HuH-7 (cell line): ENCODE measurements around the gene CCT4.
A peak's percentile ranks its signal among the peaks of the same experiment; 100 is the strongest.
"Not testable (repeated sequence)": the region's sequence is repeated elsewhere in the genome, so short reads cannot be mapped to it uniquely, and the experiment has no call there.

Experiments used
- DNase-seq: peaks from one replicate; pipeline ENCODE4 v3.0.0; 2011; ENCODE audit warnings: low spot score

The CCT4 gene, protein sequence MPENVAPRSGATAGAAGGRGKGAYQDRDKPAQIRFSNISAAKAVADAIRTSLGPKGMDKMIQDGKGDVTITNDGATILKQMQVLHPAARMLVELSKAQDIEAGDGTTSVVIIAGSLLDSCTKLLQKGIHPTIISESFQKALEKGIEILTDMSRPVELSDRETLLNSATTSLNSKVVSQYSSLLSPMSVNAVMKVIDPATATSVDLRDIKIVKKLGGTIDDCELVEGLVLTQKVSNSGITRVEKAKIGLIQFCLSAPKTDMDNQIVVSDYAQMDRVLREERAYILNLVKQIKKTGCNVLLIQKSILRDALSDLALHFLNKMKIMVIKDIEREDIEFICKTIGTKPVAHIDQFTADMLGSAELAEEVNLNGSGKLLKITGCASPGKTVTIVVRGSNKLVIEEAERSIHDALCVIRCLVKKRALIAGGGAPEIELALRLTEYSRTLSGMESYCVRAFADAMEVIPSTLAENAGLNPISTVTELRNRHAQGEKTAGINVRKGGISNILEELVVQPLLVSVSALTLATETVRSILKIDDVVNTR

DNA sequence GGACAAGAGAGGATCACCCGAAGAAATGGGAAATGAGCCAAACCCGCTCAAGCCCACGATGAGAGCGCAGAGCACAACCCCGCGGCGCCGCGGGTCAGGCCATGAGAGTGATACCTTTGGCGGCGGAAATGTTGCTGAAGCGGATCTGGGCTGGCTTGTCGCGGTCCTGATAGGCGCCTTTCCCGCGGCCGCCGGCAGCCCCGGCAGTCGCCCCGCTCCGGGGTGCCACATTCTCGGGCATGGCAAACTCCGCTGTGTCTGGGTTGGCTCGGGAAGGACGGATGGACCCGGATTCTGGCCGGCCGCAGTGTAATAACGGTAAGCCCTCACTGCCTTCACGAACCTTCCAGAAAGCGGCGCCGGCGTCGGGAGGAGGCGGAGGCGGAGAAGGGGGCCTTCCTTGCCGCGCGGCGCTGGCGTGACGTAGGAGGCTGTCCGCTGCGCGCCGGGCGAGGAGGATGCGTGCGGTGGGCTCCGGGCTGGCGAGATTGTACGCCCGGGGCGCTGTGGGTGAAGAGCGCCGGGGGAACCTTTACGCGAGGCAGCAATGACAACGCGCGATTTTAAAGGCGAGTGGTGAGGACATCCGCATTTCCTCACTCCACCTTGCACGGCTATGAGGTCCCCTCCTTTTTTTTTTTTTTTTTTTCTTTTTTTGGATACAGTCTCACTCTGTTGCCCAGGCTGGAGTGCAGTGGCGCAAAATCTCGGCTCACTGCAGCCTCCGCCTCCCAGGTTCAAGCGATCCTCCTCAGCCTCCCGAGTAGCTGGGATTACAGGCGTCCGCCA, at the start of gene CCT4:
Gene CCT4, minus strand, starts transcription at position 390 of the 789 bp plus-strand sequence. Its CDS starts 149 bp downstream, at position 241.
- DNase-seq: peak; percentile 82

GRCh38 chr2:61937886-61938285, 49.4 kb upstream of the CCT4 start:
- DNase-seq: no peak

- DNase-seq: no peak
These were observed 48.6 kb upstream of the CCT4 start for GRCh38 chr2:61937098-61937497.

GRCh38 chr2:61928826-61929461, 40.5 kb upstream of the CCT4 start:
- DNase-seq: no peak

DNA sequence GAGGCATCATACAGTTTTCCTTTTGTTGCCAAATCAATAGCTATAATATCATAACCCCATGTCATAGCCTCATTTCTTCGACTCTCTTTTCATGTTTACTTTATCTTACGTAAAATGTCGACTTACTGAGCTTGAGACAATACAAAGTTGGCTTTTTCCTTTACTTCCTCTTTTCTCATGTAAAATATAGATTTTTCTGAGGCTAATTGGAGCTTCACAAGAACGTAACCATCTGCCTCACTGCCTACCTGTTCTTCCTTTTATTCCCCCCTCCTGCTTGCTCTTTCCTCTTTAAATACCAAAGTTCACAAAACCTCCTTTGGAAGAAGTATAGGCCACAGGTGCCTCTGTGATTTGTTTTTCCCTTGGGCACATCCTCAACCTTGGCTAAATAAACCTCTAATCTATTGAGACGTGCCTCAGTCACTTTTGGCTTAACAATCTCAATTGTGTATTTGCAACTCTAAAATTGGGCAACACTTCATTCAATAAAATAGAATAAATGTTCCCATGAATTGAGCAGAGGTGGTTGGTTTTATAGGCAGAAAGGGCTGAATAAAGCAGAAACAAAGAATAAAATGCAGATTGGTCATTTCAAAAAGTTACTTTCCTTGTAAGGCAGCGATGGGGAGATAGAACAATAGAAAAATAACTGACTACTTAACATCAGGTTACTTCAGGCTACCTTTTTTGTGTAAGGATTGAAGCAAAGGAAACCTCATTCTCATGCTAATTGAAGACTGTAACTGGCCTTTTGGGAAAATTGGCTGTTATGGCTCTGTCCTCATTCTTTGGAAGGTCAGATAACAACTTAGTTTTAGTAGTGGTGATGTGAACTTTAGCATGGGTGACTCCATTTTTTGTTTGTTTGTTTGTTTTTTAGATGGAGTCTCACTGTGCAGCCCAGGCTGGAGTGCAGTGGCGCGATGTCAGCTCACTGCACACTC, 38.3 kb upstream of the CCT4 start:
- no peak for DNase-seq

GRCh38 chr2:61924895-61925663, 36.6 kb upstream of the CCT4 start:
- DNase-seq: no peak

DNA sequence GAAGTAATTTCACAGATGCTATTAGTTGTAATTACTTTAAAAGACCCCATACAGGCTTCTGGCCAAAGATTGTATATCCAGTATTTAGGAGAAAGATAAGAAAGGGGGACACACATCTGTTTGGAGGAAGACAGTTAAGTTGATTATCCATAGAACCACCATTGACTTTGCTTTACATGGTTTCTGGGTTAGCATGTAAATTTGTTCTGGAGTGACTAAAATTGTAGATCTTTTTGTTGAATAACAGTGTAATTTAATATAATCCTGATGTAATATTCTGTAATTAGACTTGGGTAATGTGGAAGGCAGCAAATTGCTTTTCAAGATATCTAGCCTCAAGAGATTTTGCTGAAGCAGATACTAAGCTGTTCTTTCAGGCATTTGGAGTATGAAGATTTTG, 34.3 kb upstream of the CCT4 start:
- DNase-seq: no peak

DNA sequence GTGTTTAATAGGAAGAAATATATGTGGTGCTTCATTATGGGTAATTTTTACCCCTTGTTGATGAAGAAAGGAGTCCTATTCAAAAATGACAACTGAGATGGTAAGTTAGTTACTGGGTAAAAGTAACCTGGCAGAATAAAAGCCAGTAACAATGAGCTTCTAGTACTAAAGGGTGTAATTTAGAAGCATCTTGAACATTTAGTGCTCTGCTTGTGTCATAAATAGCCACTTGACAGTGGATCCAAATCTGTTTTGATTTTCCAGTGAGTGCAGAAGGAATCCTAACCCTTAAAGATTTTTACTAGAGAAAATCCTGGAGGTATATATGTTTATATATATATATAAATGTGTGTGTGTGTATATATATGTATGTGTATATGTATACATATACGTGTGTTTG, 32.1 kb upstream of the CCT4 start:
- DNase-seq: no peak

DNA sequence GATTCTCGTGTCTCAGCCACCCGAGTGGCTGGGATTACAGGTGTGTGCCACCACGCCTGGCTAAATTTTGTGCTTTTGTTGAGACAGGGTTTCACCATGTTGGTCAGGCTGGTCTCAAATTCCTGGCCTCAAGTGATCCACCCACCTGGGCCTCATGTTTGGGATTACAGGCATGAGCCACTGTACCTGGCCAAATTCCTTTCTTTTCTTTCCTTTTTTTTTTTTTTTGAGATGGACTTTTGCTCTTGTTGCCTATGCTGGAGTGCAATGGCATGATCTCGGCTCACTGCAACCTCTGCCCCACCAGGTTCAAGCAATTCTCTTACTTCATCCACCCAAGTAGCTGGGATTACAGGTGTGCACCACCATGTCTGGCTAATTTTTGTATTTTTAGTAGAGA, 26.3 kb upstream of the CCT4 start:
- DNase-seq: not testable (repeated sequence)

DNA sequence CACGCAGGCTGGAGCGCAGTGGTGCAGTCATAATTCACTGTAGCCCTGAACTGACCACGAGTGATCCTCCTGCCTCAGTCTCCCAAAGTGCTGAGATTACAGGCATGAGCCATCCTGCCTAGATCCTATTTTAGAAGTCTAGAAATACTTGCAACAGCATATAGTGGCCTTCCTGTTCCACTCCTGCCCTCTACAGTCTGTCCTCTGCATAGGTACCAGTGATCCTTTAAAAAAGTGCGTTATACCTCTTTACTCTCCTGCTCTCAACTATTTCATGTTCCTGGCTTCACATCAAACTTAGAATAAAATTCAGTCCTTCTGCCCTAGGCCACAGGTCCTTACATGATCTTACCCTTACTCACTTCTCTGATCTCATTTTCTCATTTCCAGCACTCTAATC, 23.1 kb upstream of the CCT4 start:
- DNase-seq: no peak

- no peak for DNase-seq
These were observed 22.1 kb upstream of the CCT4 start for GRCh38 chr2:61910603-61911002.

DNA sequence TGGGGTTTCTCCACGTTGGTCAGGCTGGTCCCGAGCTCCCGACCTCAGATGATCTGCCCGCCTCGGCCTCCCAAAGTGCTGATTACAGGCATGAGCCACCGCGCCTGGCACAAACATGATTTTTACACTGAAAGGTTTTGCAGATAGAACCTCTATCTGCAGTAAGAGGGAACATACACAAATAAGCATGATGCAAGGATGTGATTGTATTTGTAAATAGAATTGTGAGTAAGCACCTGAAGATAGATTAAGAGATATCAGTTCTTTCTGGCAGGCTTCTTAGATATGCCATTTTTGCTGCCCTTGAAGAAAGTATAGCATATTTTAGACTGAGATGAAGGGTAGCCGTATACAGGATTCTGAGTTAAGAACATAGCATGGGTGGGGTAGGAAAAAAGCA, 20.7 kb upstream of the CCT4 start:
- DNase-seq: no peak

DNA sequence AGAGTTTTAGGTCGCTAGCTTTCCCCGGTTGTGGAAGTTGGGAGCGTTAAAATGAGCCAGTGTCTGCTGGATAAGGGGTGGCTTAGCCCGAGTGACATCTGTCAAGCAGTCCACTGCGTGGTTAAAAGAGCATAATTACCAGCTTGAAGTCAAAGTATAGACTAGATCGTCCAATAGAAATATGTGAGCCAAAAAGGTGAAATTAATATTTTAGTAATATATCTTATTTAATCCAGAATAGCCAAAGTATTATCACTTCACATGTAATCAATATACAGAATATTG, 17.7 kb upstream of the CCT4 start:
- DNase-seq: no peak

DNA sequence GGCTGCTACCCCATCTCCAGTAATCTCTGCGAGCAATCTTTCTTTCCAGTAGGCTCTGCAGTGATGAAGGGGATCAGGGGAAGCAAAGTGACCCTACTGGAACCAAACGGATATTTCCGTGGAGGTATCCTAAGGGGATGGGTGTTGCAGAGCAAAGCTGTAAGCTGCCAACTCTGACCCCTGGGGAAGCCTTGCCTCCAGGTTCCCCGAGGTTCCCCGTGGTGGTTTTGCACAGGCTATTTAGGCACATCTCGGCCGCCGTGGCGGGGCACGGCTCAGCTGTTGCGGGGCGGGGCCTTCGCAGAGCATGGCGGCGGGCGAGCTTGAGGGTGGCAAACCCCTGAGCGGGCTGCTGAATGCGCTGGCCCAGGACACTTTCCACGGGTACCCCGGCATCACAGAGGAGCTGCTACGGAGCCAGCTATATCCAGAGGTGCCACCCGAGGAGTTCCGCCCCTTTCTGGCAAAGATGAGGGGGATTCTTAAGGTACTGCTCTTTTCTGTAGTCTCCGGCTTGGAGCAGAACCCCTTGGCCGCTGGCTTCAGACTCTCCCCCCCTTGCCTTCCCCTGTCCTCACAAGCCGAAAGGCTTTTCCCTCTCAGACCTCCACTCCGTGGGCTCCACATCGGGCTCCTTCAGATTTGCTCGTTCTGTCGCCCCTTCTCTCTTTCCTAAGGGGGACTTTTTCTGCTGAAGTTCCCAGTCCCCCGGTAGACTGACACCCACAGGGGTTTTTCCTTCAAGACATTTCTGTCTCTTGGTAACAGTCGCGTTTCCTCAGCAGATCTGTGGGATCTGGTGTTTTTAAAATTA, 17.1 kb upstream of the CCT4 start, which contains the start of gene COMMD1:
Gene COMMD1, plus strand, starts transcription at position 303 of the 814 bp plus-strand sequence. Its CDS starts 5 bp downstream, at position 308.
- peak; percentile 56 for DNase-seq

GRCh38 chr2:61900281-61900680, 11.8 kb upstream of the CCT4 start:
- no peak for DNase-seq

- DNase-seq: no peak
These were observed 10.4 kb upstream of the CCT4 start for GRCh38 chr2:61898810-61899209.

DNA sequence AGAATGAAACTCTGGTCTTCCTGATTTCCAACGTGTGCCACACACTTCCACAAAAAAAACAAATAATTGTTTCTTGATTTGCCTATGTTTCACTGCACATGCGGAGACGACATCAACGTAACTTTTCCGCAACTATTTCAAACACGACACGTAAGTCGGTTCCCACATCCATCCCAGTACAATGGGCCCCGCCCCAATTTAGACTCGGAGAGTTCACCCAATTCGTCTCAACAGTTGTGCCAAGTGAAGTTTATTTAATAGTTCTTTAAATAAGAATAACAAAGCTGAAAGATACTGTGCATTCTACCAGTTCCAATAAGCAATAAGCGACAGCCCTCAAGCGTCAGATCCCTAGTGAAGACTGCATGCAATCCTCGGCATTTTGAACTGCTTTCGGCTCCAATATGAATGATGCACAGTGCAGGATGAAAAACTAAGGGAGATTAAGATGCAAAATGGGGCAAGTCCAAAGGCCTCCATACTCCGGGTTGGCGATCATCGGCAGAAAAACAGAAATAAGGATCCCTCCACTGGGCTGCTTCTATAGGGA, 664 bp downstream of the CCT4 start:
- DNase-seq: no peak

DNA sequence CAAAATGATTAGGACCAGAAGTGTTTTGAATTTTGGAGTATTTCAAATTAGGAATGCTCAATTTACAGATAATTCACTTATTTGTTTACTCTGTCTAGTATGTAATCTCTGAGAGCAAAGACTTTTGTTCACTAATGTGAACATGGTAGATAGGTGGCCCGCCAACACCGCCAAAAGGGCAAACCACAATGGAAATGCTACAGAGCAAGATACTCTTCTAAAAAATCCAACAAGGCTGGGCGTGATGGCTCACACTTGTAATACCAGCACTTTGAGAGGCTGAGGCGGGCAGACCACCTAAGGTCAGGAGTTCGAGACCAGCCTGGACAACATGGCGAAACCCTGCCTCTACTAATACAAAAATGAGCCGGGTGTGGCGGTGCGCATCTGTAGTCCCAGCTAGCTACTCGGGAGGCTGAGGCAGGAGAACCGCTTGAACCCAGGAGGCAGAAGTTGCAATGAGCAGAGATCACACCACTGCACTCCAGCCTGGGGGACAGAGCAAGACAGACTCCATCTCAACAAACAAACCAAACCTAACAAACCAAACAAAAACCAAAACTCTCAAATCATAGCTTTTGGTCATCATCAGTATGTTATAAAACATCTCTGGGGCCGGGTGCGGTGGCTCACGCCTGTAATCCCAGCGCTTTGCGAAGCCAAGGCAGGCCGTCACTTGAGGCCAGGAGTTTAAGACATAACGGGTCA, 2.4 kb downstream of the CCT4 start:
- no peak for DNase-seq

GRCh38 chr2:61882850-61883249, 5.6 kb downstream of the CCT4 start:
- DNase-seq: no peak
